Measurements from ENCODE around the gene PTPRU.

PTPRU gene

GRCh38 chr1:29256979-29257804 lies 20.9 kb downstream of the PTPRU start (continued):
- peak; percentile 56 for TF ChIP-seq PRDM10 (tag by site-specific recombination; IDR thresholded peaks at IDR 0.05)
- TF ChIP-seq TSHZ1 (tag by site-specific recombination; IDR thresholded peaks at IDR 0.05; ENCODE audit: borderline replicate concordance): no peak
- TF ChIP-seq HOXD13 (CRISPR knock-in tag; IDR thresholded peaks at IDR 0.05; ENCODE audit: borderline replicate concordance): no peak
- TF ChIP-seq ZNF664 (tag by site-specific recombination; IDR thresholded peaks at IDR 0.05): no peak
- 0 out of 2 replicates have a peak, but pooled peaks have one; percentile 12 for TF ChIP-seq ZNF184 (tag by site-specific recombination; IDR thresholded peaks at IDR 0.05)
- TF ChIP-seq GLIS2 (tag by site-specific recombination; IDR thresholded peaks at IDR 0.05): peak; percentile 81
- peak; percentile 50; the same call in 1 of the 2 replicates for TF ChIP-seq KLF8 (tag by site-specific recombination; IDR thresholded peaks at IDR 0.05)
- TF ChIP-seq ZNF266 (tag by site-specific recombination; IDR thresholded peaks at IDR 0.05; ENCODE audit: low read depth): no peak
- TF ChIP-seq ZNF837 (tag by site-specific recombination; IDR thresholded peaks at IDR 0.05): no peak
- TF ChIP-seq ZFP3 (tag by site-specific recombination; IDR thresholded peaks at IDR 0.05; ENCODE audit: low read depth): no peak
- TF ChIP-seq TCF7L2 (IDR thresholded peaks at IDR 0.05; ENCODE audit: borderline replicate concordance, low read depth, low read length): peak; percentile 40; the same call in 1 of the 2 replicates
- no peak for TF ChIP-seq REST (tag by site-specific recombination; IDR thresholded peaks at IDR 0.05)
- TF ChIP-seq REPIN1 (tag by site-specific recombination; IDR thresholded peaks at IDR 0.05; ENCODE audit: low read depth): no peak
- no peak for TF ChIP-seq ZFP41 (tag by site-specific recombination; IDR thresholded peaks at IDR 0.05; ENCODE audit: borderline replicate concordance)
- peak; percentile 56 for TF ChIP-seq PATZ1 (tag by site-specific recombination; IDR thresholded peaks at IDR 0.05)
- TF ChIP-seq SP2 (tag by site-specific recombination; IDR thresholded peaks at IDR 0.05): peak; percentile 12; the same call in 1 of the 2 replicates
- no peak for TF ChIP-seq ZNF571 (tag by site-specific recombination; IDR thresholded peaks at IDR 0.05)
- peak; percentile 90 for TF ChIP-seq EGR2 (tag by site-specific recombination; IDR thresholded peaks at IDR 0.05; ENCODE audit: low read depth)
- TF ChIP-seq ZNF792 (tag by site-specific recombination; IDR thresholded peaks at IDR 0.05): no peak
- no peak for TF ChIP-seq YY1 (tag by site-specific recombination; IDR thresholded peaks at IDR 0.05)
- TF ChIP-seq ZEB2 (tag by site-specific recombination; IDR thresholded peaks at IDR 0.05): 0 out of 2 replicates have a peak, but pooled peaks have one; percentile 32
- TF ChIP-seq ZNF398 (tag by site-specific recombination; IDR thresholded peaks at IDR 0.05): peak; percentile 90
- peak; percentile 87 for TF ChIP-seq OSR2 (tag by site-specific recombination; IDR thresholded peaks at IDR 0.05)
- TF ChIP-seq ZNF146 (tag by site-specific recombination; IDR thresholded peaks at IDR 0.05): no peak
